B cell (primary cell): ENCODE results near the gene ZRANB3. TPM values are rescaled to one million over a fixed set of nuclear protein-coding genes. Genes with fewer than 3 reads are reported as not detected.

ENCODE experiments used
- ATAC-seq: fragments of 200-7000 bp; cut with Tn5 transposase; one replicate; pipeline ENCODE4 v1.10.0; 2021; ENCODE audit warnings: low read depth, mild to moderate bottlenecking, moderate number of reproducible peaks, moderate library complexity
- CTCF ChIA-PET: fragments of 350-600 bp; sonication (Branson Sonifier 250); formaldehyde crosslinking; loops from one replicate; lab custom pipeline; 2021; ENCODE audit warnings: antibody characterized with exemption, inconsistent platforms; lab: Charles Lee
- POLR2A ChIA-PET: fragments of 350-600 bp; sonication (Branson Sonifier 250); formaldehyde crosslinking; loops from one replicate; lab custom pipeline; 2021; ENCODE audit warnings: antibody characterized with exemption; lab: Charles Lee
- DNase-seq: peaks from one replicate; pipeline ENCODE4 v3.0.0; 2013
- H2AFZ ChIP-seq: 2 replicates; pipeline ENCODE4 v1.6.1; 2012; ENCODE audit warnings: mild to moderate bottlenecking, low read depth, low read length; ENCODE audit not compliant: insufficient read depth, poor library complexity, severe bottlenecking
- H3K27ac ChIP-seq, 2 donors: 1 replicate in 1 of 2; 2 replicates in 1 of 2; pipeline ENCODE4 v1.5.1; 2012 to 2013; ENCODE audit warnings: low read length in 2 of 2, mild to moderate bottlenecking in 2 of 2, moderate library complexity in 1 of 2
- H3K27me3 ChIP-seq, 4 experiments: fragments of 200-600 bp in 1 of 4; sonication (generic) in 1 of 4; replicated peaks in 1 of 4; 1 replicate in 2 of 4; 2 replicates in 2 of 4; pipeline versions ENCODE4 v1.6.1 to v1.7.0; 2013 to 2016; ENCODE audit warnings: low read length in 3 of 4, mild to moderate bottlenecking in 2 of 4, mixed read lengths in 1 of 4, moderate library complexity in 1 of 4; ENCODE audit not compliant: insufficient read depth in 4 of 4, control insufficient read depth in 3 of 4; ENCODE audit errors: control extremely low read depth in 1 of 4
- H3K36me3 ChIP-seq, 2 experiments: replicated peaks in 1 of 2; 1 replicate in 1 of 2; 2 replicates in 1 of 2; pipeline versions ENCODE4 v1.6.1 to v1.7.1; 2013; ENCODE audit warnings: low read length in 1 of 2; ENCODE audit not compliant: insufficient read depth in 2 of 2, control insufficient read depth in 1 of 2; ENCODE audit errors: control extremely low read depth in 1 of 2, extremely low read depth in 1 of 2
- H3K4me1 ChIP-seq, 2 donors: fragments of 200-600 bp in 1 of 2; sonication (generic) in 1 of 2; 1 replicate in 1 of 2; 2 replicates in 1 of 2; pipeline versions ENCODE4 v1.5.1 to v1.6.1; 2013 to 2017; ENCODE audit warnings: low read length in 2 of 2; ENCODE audit not compliant: control insufficient read depth in 2 of 2, insufficient read depth in 2 of 2
- H3K4me2 ChIP-seq: replicated peaks from 2 replicates; pipeline ENCODE3; 2012; ENCODE audit warnings: mild to moderate bottlenecking, low read depth, low read length; ENCODE audit not compliant: poor library complexity, severe bottlenecking
- H3K4me3 ChIP-seq, 5 experiments: fragments of 200-600 bp in 1 of 5; sonication (generic) in 1 of 5; 1 replicate in 3 of 5; 2 replicates in 2 of 5; pipeline versions ENCODE4 v1.5.1 to v1.7.0; 2011 to 2016; ENCODE audit warnings: low read length in 4 of 5, mild to moderate bottlenecking in 4 of 5, low read depth in 2 of 5, control low read depth in 1 of 5, moderate library complexity in 1 of 5; ENCODE audit not compliant: insufficient read depth in 1 of 5; ENCODE audit errors: control extremely low read depth in 1 of 5, extremely low read depth in 1 of 5
- H3K79me2 ChIP-seq: fragments of 200-600 bp; sonication (generic); one replicate; pipeline ENCODE4 v1.6.0; 2016; ENCODE audit warnings: low read length; ENCODE audit not compliant: control insufficient read depth, insufficient read depth
- H3K9ac ChIP-seq: fragments of 200-600 bp; sonication (generic); 2 replicates; pipeline ENCODE4 v1.6.1; 2017; ENCODE audit warnings: mild to moderate bottlenecking, low read length, moderate library complexity
- H3K9me3 ChIP-seq, 3 donors: one replicate each; pipeline versions ENCODE4 v1.6.1 to v1.7.1; 2013; ENCODE audit warnings: low read length in 2 of 3; ENCODE audit not compliant: control insufficient read depth in 2 of 3, insufficient read depth in 1 of 3; ENCODE audit errors: control extremely low read depth in 1 of 3
- H4K20me1 ChIP-seq: 2 replicates; pipeline ENCODE4 v1.6.0; 2012; ENCODE audit warnings: mild to moderate bottlenecking, low read length; ENCODE audit not compliant: insufficient read depth, control insufficient read depth, poor library complexity, severe bottlenecking
- H3K27ac Mint-ChIP-seq: one replicate; pipeline ENCODE4 v1.8.0; 2021; ENCODE audit warnings: mixed read lengths
- H3K27me3 Mint-ChIP-seq: one replicate; pipeline ENCODE4 v1.8.0; 2021; ENCODE audit warnings: mixed read lengths
- H3K4me1 Mint-ChIP-seq: one replicate; pipeline ENCODE4 v1.8.0; 2021; ENCODE audit warnings: mixed read lengths
- H3K4me3 Mint-ChIP-seq: one replicate; pipeline ENCODE4 v1.8.0; 2021; ENCODE audit warnings: mixed read lengths
- H3K9me3 Mint-ChIP-seq: one replicate; pipeline ENCODE4 v1.8.0; 2022; ENCODE audit warnings: mixed read lengths; ENCODE audit not compliant: insufficient read depth
- CTCF ChIP-seq: fragments of 200-600 bp; IDR thresholded peaks from one replicate; pipeline ENCODE4 v1.8.0; 2022; ENCODE audit warnings: antibody characterized with exemption, mild to moderate bottlenecking
- EZH2 ChIP-seq: IDR thresholded peaks from 2 replicates; pipeline ENCODE4 v1.6.1; 2012; ENCODE audit warnings: borderline replicate concordance, low read depth, mild to moderate bottlenecking, moderate library complexity, low read length; ENCODE audit not compliant: insufficient read depth, poor library complexity, severe bottlenecking
- WGBS: methylation state at CpG from one replicate; pipeline ENCODE4 v1.1.5; 2013; ENCODE audit warnings: missing lambda C conversion rate; ENCODE audit not compliant: insufficient coverage; 5-methylcytosine and 5-hydroxymethylcytosine counted together
- intact Hi-C: fragments of 100-400 bp; cut with micrococcal nuclease; formaldehyde crosslinking; loops from one replicate; pipeline ENCODE4 v1.10.0; 2022
- polyA plus RNA-seq: library from polyadenylated mRNA; depleted of rRNA; stranded (reverse); fragments of >200 nt; gene quantifications from 2 replicates; pipeline ENCODE4 v1.2.3, GENCODE V29; 2012
- total RNA-seq, 2 donors: library from RNA; stranded (reverse); fragments of 120-200 nt in 1 of 2; gene quantifications; 1 replicate in 1 of 2; 2 replicates in 1 of 2; pipeline versions ENCODE4 v1.2.3 to v1.2.4, GENCODE V29; 2013 to 2022

The ZRANB3 gene
- total and polyA plus RNA-seq, 2 donors (not counting 1 experiment from before 2014, with no cell fraction given), result 2.4 to 9.8 TPM

GRCh38 chr2:135490376-135490775 lies 40.6 kb downstream of the ZRANB3 start:
- ATAC-seq, result no peak
- intact Hi-C loops, result no loop called here
- Mint-ChIP-seq H3K27ac (no peak overlapping the region), H3K4me3 (no peak overlapping the region), H3K27me3 (no peaks in the 10 kb centered on the region), H3K4me1 (no peaks in the 10 kb centered on the region), H3K9me3 (peaks cover 17% of the 10 kb centered on the region)
- H3K4me3 ChIP-seq, result no peak overlapping the region
- CTCF ChIA-PET, result no interaction called here
- peaks cover 0 to 8% (median 4%) of the 10 kb centered on the region in 3 donors for H3K9me3 ChIP-seq
- no peaks in the 10 kb centered on the region for H3K4me1 ChIP-seq
- H3K27ac ChIP-seq, result no peak overlapping the region
- no peak overlapping the region for H3K9ac ChIP-seq
- H2AFZ ChIP-seq, result no peak overlapping the region
- no peak overlapping the region for H3K4me2 ChIP-seq
- no peaks in the 10 kb centered on the region for H4K20me1 ChIP-seq
- no peaks in the 10 kb centered on the region for H3K79me2 ChIP-seq
- no peak for TF ChIP-seq EZH2
- no peak for TF ChIP-seq CTCF
- DNase-seq, result no peak
- peaks cover 0 to 4% of the 10 kb centered on the region in 2 experiments for H3K36me3 ChIP-seq
- WGBS, result no CpG with 5 or more reads among the region's 1 CpG
- no peaks in the 10 kb centered on the region for H3K27me3 ChIP-seq
- POLR2A ChIA-PET, result no interaction called here

GRCh38 chr2:135485441-135485840 lies 45.6 kb downstream of the ZRANB3 start:
- Histone ChIP-seq H3K4me1 (no peaks in the 10 kb centered on the region), H2AFZ (no peak overlapping the region), H3K9me3 (peaks cover 0 to 6% (median 4%) of the 10 kb centered on the region in 3 donors), H4K20me1 (no peaks in the 10 kb centered on the region), H3K4me2 (no peak overlapping the region), H3K9ac (no peak overlapping the region), H3K4me3 (no peak overlapping the region), H3K36me3 (peaks cover 0 to 4% of the 10 kb centered on the region in 2 experiments), H3K27ac (no peak overlapping the region), H3K27me3 (no peaks in the 10 kb centered on the region), H3K79me2 (no peaks in the 10 kb centered on the region)
- TF ChIP-seq EZH2, result no peak
- TF ChIP-seq CTCF, result no peak
- POLR2A ChIA-PET, result no interaction called here
- H3K9me3 Mint-ChIP-seq, result peaks cover 9% of the 10 kb centered on the region
- no peaks in the 10 kb centered on the region for H3K4me1 Mint-ChIP-seq
- CTCF ChIA-PET, result no interaction called here
- H3K4me3 Mint-ChIP-seq, result no peak overlapping the region
- H3K27me3 Mint-ChIP-seq, result no peaks in the 10 kb centered on the region
- H3K27ac Mint-ChIP-seq, result no peak overlapping the region
- no CpG with 5 or more reads among the region's 4 CpGs for WGBS
- intact Hi-C loops, result no loop called here
- no peak for ATAC-seq
- no peak for DNase-seq
